ENCODE results near the gene TNS4.

TNS4 gene

GRCh38 chr17:40482722-40483121 is 18.7 kb downstream of the TNS4 start:
- no peaks in the 10 kb centered on the region for H3K9me3 ChIP-seq (ENCODE audit: control insufficient read depth, low read length)
- H3K4me3 ChIP-seq (ENCODE audit: low read length), result no peak overlapping the region
- no peak overlapping the region for H3K9ac ChIP-seq (ENCODE audit: low read length)
- H3K27me3 ChIP-seq (ENCODE audit: control insufficient read depth, insufficient read depth, low read length), result no peaks in the 10 kb centered on the region
- no peaks in the 10 kb centered on the region for H3K36me3 ChIP-seq (ENCODE audit: control insufficient read depth, insufficient read depth, low read length)
- H3K4me1 ChIP-seq (ENCODE audit: control insufficient read depth, insufficient read depth, low read length), result peaks cover 25% of the 10 kb centered on the region

DNA sequence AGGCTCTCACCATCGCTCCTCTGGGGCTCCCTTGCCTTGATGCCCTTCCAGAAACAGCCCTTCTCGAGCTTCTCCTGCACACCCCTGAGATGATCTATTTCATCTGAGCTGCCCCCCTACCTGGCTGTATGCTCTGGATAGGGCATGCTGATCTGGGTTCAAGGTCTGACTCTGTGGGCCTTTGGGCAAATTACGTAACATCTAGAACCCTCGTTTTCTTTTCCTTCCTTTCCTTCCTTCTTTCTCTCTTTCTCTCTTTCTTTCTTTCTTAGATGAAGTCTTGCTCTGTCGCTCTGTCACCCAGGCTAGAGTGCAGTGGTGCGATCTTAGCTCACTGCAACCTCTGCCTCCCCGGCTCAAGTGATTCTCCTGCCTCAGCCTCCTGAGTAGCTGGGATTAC is 20.3 kb downstream of the TNS4 start:
- no peak overlapping the region for H3K4me3 ChIP-seq (ENCODE audit: low read length)
- no peak overlapping the region for H3K9ac ChIP-seq (ENCODE audit: low read length)
- no peaks in the 10 kb centered on the region for H3K27me3 ChIP-seq (ENCODE audit: control insufficient read depth, insufficient read depth, low read length)
- H3K36me3 ChIP-seq (ENCODE audit: control insufficient read depth, insufficient read depth, low read length), result no peaks in the 10 kb centered on the region
- H3K9me3 ChIP-seq (ENCODE audit: control insufficient read depth, low read length), result no peaks in the 10 kb centered on the region
- H3K4me1 ChIP-seq (ENCODE audit: control insufficient read depth, insufficient read depth, low read length), result peaks cover 25% of the 10 kb centered on the region

DNA sequence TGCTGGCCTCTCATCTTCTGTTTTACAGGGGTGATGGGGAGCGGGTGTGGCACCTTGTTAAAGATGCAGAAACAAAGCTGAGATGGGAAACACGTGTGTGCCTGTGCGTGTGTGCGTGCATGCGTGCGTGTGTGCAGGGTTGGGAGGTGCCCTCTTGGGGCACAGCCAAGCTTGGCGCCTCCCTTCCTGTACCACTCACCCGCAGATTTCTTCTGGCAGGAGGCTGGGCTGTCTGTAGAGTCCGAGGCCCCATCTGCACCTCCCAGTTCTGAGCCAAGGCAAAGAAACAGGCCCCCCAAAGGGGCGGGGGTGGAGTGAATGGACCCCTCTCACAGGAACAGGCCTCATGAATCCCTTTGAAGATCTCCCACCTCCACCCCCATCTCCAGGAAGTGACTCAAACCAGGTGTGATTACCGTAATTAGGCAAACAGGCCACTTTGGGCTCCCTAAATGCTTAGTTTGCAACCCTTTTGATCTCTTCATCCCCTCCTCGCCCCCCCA is 20.9 kb downstream of the TNS4 start:
- Histone ChIP-seq H3K9ac (ENCODE audit: low read length) (no peak overlapping the region), H3K9me3 (ENCODE audit: control insufficient read depth, low read length) (no peaks in the 10 kb centered on the region), H3K4me1 (ENCODE audit: control insufficient read depth, insufficient read depth, low read length) (peaks cover 28% of the 10 kb centered on the region), H3K4me3 (ENCODE audit: low read length) (no peak overlapping the region), H3K36me3 (ENCODE audit: control insufficient read depth, insufficient read depth, low read length) (no peaks in the 10 kb centered on the region), H3K27me3 (ENCODE audit: control insufficient read depth, insufficient read depth, low read length) (no peaks in the 10 kb centered on the region)

- Histone ChIP-seq H3K9me3 (ENCODE audit: control insufficient read depth, low read length) (no peaks in the 10 kb centered on the region), H3K4me3 (ENCODE audit: low read length) (no peak overlapping the region), H3K4me1 (ENCODE audit: control insufficient read depth, insufficient read depth, low read length) (peaks cover 33% of the 10 kb centered on the region), H3K27me3 (ENCODE audit: control insufficient read depth, insufficient read depth, low read length) (no peaks in the 10 kb centered on the region), H3K36me3 (ENCODE audit: control insufficient read depth, insufficient read depth, low read length) (no peaks in the 10 kb centered on the region), H3K9ac (ENCODE audit: low read length) (no peak overlapping the region)
These were observed 21.5 kb downstream of the TNS4 start for GRCh38 chr17:40479754-40480480.

DNA sequence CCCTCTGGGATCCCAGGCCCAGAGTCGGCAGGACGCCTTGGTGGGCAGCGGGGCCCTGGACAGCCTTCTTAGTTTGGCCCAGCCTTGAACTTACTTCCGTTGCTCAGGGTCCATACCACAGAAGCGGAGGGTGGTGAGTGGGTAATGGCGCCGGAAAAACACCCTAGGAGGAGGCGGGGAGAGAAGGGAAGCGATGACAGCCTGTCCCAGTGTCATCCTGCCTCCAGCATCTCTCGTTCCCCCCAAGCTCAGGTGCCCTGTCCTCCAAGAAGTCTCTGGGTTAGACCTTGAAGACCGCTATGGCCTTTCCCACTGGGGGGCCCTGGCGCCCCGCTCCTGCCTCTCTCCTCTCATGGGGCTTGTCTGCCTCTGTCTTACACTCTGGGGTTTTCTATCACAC is 22.9 kb downstream of the TNS4 start:
- H3K27me3 ChIP-seq (ENCODE audit: control insufficient read depth, insufficient read depth, low read length), result no peaks in the 10 kb centered on the region
- H3K36me3 ChIP-seq (ENCODE audit: control insufficient read depth, insufficient read depth, low read length), result no peaks in the 10 kb centered on the region
- no peak overlapping the region for H3K4me3 ChIP-seq (ENCODE audit: low read length)
- no peak overlapping the region for H3K9ac ChIP-seq (ENCODE audit: low read length)
- H3K9me3 ChIP-seq (ENCODE audit: control insufficient read depth, low read length), result no peaks in the 10 kb centered on the region
- peaks cover 45% of the 10 kb centered on the region for H3K4me1 ChIP-seq (ENCODE audit: control insufficient read depth, insufficient read depth, low read length)

- Histone ChIP-seq H3K27me3 (ENCODE audit: control insufficient read depth, insufficient read depth, low read length) (no peaks in the 10 kb centered on the region), H3K4me1 (ENCODE audit: control insufficient read depth, insufficient read depth, low read length) (peaks cover 52% of the 10 kb centered on the region), H3K4me3 (ENCODE audit: low read length) (no peak overlapping the region), H3K9ac (ENCODE audit: low read length) (no peak overlapping the region), H3K36me3 (ENCODE audit: control insufficient read depth, insufficient read depth, low read length) (no peaks in the 10 kb centered on the region), H3K9me3 (ENCODE audit: control insufficient read depth, low read length) (no peaks in the 10 kb centered on the region)
These were observed 23.6 kb downstream of the TNS4 start for GRCh38 chr17:40477796-40478195.

- H3K27me3 ChIP-seq (ENCODE audit: control insufficient read depth, insufficient read depth, low read length), result no peaks in the 10 kb centered on the region
- H3K4me3 ChIP-seq (ENCODE audit: low read length), result no peak overlapping the region
- H3K36me3 ChIP-seq (ENCODE audit: control insufficient read depth, insufficient read depth, low read length), result no peaks in the 10 kb centered on the region
- H3K4me1 ChIP-seq (ENCODE audit: control insufficient read depth, insufficient read depth, low read length), result peaks cover 33% of the 10 kb centered on the region
- H3K9me3 ChIP-seq (ENCODE audit: control insufficient read depth, low read length), result no peaks in the 10 kb centered on the region
- no peak overlapping the region for H3K9ac ChIP-seq (ENCODE audit: low read length)
These were observed 26.1 kb downstream of the TNS4 start for GRCh38 chr17:40475234-40475908.

DNA sequence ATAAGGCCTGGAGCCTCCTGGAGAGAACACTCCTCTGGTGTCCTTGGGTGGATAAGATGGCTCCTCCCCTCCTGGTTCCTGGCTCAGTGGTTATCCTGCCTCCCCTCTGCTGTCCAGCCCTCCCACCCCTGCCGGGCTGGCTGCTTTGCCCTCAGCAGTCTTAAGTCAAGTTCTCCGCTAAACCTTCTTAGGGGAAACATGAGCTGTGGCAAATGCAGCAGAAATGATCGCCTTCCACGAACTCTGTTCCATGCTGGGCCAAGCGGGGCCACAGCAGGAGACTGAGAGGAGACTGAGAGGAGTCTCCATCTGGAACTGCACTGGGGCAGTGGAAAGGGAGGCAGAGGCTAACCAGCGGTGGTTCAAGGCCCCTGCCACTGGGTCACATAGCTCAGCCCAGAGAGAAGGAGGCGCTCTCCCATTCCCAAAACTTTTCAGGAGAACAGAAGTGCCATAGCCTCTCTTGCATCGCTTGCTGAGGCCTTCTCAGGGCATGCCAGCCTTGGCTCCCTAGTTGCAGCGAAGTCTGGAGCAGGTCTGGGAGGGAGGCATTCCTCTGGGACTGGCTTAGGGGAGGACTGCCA is 26.9 kb downstream of the TNS4 start:
- no peak overlapping the region for H3K9ac ChIP-seq (ENCODE audit: low read length)
- H3K36me3 ChIP-seq (ENCODE audit: control insufficient read depth, insufficient read depth, low read length), result no peaks in the 10 kb centered on the region
- H3K4me1 ChIP-seq (ENCODE audit: control insufficient read depth, insufficient read depth, low read length), result peaks cover 28% of the 10 kb centered on the region
- no peaks in the 10 kb centered on the region for H3K27me3 ChIP-seq (ENCODE audit: control insufficient read depth, insufficient read depth, low read length)
- H3K9me3 ChIP-seq (ENCODE audit: control insufficient read depth, low read length), result no peaks in the 10 kb centered on the region
- no peak overlapping the region for H3K4me3 ChIP-seq (ENCODE audit: low read length)

DNA sequence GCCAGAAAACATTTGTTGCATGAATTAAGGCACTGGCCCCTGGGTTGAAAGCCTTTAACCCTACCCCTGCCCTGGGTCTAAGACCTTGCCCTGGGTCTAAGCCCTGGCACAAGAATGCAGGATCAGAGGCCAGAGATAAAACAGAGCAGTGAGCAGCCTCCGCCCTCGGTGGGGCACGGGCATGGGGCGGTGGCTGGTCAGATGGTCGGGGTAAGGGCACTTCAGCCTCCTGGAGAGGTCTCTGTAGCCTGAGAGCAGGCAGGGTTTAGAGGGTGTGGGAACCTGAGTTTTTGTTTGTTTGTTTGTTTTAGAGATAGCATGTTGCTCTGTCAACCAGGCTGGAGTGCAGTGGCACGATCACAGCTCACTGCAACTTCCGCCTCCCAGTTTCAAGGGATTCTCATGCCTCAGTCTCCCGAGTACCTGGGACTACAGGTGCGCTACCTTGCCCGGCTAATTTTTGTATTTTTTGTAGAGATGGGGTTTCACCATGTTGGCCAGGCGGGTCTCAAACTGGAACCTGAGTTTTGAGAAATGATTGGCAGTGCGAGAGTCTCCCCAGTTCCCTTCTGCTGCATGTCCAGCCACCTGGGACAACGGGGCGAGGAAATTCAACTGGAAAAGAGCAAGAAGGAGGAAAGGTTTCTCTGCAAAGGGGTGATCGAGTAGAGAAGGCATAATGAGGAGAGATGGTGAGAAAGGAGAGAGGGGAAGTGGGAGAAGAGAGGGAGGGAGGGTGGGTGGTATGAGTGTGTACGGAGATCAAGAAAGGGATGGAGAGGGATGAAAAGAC is 27.7 kb downstream of the TNS4 start:
- H3K4me1 ChIP-seq (ENCODE audit: control insufficient read depth, insufficient read depth, low read length), result peaks cover 28% of the 10 kb centered on the region
- no peaks in the 10 kb centered on the region for H3K27me3 ChIP-seq (ENCODE audit: control insufficient read depth, insufficient read depth, low read length)

DNA sequence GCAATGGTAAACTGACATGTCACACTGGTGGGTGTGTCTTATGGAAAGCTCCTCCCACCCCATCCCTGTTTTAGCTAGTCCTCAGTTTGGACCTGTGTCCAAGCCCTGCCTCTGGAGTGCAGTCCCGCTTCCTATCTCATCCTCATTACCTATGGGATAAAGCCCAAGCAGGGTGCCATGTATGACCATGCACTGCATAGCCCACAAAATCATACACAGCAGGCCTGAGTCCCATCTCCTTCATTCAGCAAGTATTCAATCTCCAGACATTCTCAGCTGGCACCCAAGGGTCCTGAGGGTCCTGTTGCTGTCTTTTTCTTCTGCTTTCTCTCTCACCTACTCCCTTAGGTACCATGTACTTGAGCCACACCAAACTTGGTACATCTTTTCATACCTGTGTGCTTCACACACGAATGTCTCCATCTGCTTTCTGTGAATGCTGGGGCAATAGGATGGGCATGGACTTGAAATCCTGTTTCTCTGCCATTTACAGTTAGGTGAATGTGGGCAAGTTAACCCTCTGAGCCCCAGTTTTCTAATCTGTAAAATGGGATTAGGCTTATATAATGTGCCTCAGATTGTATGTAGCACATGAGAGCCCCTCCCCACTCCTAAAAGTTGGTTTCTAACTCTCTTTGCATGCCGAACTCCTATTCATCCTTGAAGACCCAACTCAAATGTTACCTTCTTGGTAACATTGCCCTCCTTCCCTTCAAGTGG is 28.5 kb downstream of the TNS4 start:
- Histone ChIP-seq H3K4me3 (ENCODE audit: low read length) (no peak overlapping the region), H3K27me3 (ENCODE audit: control insufficient read depth, insufficient read depth, low read length) (no peaks in the 10 kb centered on the region), H3K4me1 (ENCODE audit: control insufficient read depth, insufficient read depth, low read length) (peaks cover 28% of the 10 kb centered on the region), H3K36me3 (ENCODE audit: control insufficient read depth, insufficient read depth, low read length) (no peaks in the 10 kb centered on the region), H3K9ac (ENCODE audit: low read length) (no peak overlapping the region), H3K9me3 (ENCODE audit: control insufficient read depth, low read length) (no peaks in the 10 kb centered on the region)

More for the DNA sequence above, 27.7 kb downstream of the TNS4 start:
- H3K36me3 ChIP-seq (ENCODE audit: control insufficient read depth, insufficient read depth, low read length), result no peaks in the 10 kb centered on the region
- no peak overlapping the region for H3K4me3 ChIP-seq (ENCODE audit: low read length)
- no peak overlapping the region for H3K9ac ChIP-seq (ENCODE audit: low read length)
- no peaks in the 10 kb centered on the region for H3K9me3 ChIP-seq (ENCODE audit: control insufficient read depth, low read length)

DNA sequence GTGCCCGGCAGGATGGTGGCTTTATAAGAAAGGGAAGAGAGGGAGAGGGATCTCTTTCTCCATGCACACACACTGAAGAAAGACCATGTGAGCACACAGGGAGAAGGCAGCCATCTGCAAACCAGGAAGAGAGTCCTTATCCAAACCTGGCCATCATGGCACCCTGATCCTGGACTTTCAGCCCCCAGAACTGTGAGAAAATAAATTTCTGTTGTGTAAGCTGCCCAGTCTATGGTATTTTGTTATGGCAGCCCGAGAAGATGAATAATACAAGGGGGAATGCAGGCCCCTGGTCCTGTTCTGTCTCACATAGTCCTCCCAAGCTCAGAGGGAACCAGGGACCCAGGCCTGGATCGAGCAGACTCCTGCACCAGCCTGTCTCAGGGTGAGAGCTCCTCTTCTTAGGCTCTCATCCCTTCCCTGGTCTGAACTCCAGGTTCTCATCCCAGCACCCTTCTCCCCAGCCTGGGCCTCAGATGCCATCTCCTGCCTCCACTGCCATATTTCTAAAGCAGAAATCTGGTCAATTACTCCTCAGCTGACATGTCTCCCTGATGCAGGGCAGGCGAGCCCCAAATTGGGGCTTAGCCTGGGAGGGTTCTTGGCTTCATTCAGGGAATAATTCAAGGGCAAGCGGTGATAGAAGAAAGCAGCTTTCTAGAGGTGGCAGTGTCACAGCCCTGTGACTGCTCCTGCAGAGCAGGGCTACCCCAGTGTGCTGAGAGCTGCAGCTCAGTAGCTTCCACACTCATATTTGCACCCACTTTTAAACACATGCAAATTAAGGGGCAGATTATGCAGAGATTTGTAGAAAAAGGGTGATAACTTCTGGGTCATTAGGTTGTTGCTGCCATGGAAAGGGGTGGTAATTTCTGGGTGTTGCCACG is 29.3 kb downstream of the TNS4 start:
- Histone ChIP-seq H3K9ac (ENCODE audit: low read length) (no peak overlapping the region), H3K4me1 (ENCODE audit: control insufficient read depth, insufficient read depth, low read length) (peaks cover 28% of the 10 kb centered on the region), H3K9me3 (ENCODE audit: control insufficient read depth, low read length) (no peaks in the 10 kb centered on the region), H3K27me3 (ENCODE audit: control insufficient read depth, insufficient read depth, low read length) (no peaks in the 10 kb centered on the region), H3K4me3 (ENCODE audit: low read length) (no peak overlapping the region), H3K36me3 (ENCODE audit: control insufficient read depth, insufficient read depth, low read length) (no peaks in the 10 kb centered on the region)

Measured in mucosa of stomach (tissue), 1 donor.